Measurements from ENCODE around the gene CA14.

DNA sequence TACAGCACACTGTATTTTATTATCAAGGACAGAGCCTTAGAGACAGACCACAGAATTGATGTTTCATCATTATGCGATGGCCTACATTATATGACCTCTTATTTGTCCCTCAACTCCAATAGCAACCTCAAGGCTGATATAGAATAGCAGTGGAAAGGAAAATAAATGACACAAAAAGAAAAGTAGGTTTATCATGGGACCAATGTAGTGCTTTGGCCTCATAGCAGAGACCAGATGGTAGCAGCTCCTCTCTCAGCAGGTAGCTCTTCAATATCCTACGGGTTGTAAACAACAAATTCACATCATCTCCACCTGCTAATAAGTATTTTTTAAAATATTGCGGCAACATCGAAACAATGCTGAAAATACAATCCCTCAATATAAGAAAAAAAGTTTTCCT lies 46.9 kb upstream of the CA14 start:
- no peak for TF ChIP-seq CTCF (IDR thresholded peaks at IDR 0.05)
- TF ChIP-seq POLR2A (IDR thresholded peaks at IDR 0.05), result no peak
